Heart left ventricle (tissue), 13 donors: Measurements from ENCODE around the gene OXGR1.

ENCODE experiments used
- CTCF ChIP-seq, 12 donors: fragments of 200-600 bp; sonication (generic) in 4 of 12; IDR thresholded peaks; one replicate each; pipeline versions ENCODE4 v1.5.0 to v1.8.0; 2018 to 2022; ENCODE audit warnings: antibody characterized with exemption in 12 of 12, mild to moderate bottlenecking in 5 of 12
- POLR2A ChIP-seq, 2 donors: fragments of 450-650 bp; IDR thresholded peaks; one replicate each; pipeline ENCODE4 v1.6.1; 2017; ENCODE audit warnings: antibody characterized with exemption in 2 of 2, mild to moderate bottlenecking in 2 of 2, moderate library complexity in 2 of 2
- donor health status: ischemic (EF 13 %, LVEDD 7.1; RV severe dilation, severe dysfunction).
- donor health status: DM: no; HTN: yes; CAD: no.
- donor health status: DM: no; HTN: no; CAD: no.
- donor health status: ischemic (EF 25% LVEDD 6.9; RV normal size, moderate dysfunction).
- donor health status: ischemic (EF 25% LVEDD 5.7; RV mildly dilated, moderate dysfunction).
- donor health status: ischemic (EF 35%, LVEDD 5.7; RV mildly dilated, moderate dysfunction).
- donor health status: nonischemic (EF 11% LVEDD 7.7; RV severe dilation, severe dysfunction).
- donor health status: DM: yes; HTN: yes; CAD: no.
- donor health status: PGD.
- donor health status: ischemic (EF 29% LVEDD 5.4; RV normal size, mild dysfunction).
- donor health status: nonischemic (EF 23%, LVEDD 6.1; RV moderate dilation, normal function).

GRCh38 chr13:97043302-97043701, 49.0 kb upstream of the OXGR1 start:
- TF ChIP-seq CTCF (IDR thresholded peaks at IDR 0.05) (no peak), POLR2A (IDR thresholded peaks at IDR 0.05) (no peak)
